Amniotic stem cell (primary cell): Measurements from ENCODE around the gene HOXA6.

Source experiments
- DNase-seq: peaks from one replicate; lab custom pipeline; 2025; lab: John Stamatoyannopoulos, UW

HOXA6 gene

DNA sequence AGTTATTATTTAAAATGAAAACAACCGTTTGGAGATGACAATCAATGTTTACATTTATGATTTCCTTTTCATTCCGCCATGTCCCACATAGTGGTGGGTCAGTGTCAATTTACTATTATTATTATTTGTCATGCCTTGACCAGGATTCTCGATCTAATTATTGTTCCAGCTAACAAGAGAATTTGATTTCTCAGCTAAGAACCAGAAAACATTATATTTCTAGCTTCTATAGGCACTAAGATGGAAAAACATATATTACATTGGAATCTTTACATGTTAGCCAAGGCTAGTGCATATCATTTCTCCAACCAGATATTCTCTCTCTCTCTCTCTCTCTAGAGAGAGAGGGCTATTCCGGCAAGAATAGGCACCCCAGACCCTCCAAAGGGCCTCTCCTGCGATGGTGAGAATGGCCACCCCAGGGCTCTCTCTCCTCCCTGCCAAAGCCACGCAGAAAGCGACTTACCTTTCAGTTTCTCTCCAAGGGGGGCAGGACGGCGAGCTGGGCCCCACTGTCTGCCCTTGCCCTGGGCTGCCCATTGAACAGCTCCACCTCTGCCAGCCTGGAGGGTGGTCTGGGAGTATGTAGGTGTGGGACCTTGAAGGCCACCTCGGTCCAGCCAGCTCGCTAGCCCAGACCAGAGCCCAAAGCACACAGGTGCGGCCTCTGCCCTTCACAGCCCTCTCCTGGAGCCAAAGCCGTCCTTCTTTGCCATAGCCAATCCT is 2.4 kb upstream of the HOXA6 start:
- DNase-seq, result no peak

DNA sequence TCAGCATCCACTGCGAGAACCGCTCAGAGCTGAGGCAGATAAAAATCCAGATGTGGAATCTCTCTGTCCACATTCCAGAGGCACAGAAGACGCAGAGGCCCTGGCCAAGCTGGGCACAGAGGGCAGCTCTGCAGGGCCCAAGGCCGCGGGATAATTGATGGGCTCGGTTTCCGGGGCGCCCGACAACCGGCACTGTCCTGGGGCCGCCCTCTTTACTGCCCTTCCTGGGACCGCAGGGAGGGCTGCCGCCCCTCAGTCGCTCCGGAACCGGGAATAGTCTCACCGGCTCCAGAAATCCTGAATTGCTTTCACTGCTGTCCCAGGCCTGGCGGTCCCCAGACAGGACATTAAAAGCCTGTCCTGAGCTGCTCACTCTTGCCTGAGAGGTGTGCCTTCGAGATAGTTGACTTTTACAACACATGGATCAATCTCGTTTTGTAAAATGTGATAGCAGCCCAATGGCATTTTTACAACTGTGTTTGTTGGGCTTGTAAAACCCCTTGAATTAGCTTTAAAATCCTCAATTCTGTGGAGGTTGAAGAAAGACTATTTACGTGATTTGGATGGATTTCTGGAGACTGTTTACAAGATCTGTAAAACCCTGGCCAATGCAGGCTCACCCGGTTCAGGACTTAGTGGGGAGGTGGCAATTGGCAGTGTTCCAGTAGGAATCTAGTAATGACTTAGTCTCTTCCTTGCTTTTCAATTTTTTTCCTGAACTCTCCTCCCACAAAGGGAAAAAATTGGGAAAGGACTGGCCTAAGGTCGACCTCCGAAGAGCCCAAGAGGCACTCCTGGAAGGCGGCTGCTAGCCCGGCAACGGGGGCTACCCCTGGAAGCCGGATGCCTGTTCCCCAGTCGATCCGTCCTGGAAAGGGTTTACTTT is 1.4 kb upstream of the HOXA6 start:
- no peak for DNase-seq

DNA sequence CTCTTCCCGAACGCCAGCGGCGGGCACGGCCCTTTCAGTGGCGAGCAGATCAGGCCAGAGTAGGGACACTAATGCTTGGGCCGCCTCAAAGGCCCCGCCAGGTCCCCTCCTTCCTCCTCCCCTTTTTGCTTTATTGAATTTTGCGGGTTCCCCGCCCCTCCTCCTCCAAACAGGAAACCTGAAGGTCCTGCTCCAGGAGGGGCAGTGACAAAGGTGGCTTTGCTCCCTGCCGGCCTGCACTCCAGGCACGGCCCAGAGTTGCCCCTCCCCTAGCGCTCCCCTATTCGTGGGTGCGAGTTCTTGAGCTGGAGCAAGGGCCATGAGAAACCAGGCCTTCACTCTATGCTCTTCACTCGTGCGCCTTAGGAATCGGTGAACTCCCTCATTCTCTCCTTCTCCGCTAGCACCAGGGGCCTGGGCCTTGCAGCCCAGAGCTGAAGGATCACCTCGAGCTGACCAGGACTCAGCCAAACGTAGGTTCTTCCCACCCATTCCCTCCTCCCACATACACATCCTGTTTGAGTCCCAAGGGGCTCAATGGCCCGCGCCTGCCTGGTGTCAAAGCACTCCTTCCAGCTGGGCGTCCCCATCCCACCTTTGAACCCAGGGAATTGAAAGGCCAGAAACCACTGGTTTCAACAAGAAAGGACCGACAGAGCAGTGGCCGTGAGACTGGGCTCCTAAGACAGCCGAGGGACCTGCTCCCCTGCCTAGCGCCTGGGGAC is 619 bp upstream of the HOXA6 start:
- no peak for DNase-seq

DNA sequence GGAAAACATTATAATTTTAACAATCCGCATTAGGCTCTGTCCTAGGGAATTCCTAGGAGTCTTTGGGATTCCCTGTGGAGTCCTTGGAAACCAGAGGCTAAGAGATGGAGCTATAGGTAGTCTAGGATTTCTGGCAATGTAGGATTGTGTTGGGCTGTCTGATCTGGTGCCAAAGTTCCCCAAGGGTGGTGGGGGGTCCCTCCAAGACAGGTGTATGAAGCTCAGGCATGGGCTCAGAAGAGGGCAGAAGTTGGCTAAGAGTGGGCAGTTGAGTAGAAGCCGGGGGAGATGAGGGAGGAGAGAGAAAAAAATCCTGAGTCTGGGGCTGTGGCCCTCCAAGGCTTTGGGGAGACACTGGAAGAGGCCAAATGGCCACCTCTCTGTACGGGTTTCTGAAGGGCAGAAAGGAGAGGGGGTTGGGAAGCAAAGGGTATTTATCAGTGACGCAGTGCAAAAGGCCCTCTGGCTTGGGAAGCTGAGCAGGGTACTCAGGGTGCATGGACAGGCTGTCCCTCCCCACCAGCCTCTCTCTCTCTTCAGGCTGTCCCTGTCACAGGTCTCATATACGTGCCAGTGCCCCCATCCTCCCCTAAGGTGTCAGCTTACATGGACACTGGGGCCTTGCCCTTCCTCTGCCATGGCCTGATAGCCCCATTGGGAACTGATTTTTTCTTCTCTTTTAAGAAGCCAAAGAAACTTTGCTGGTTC is 929 bp downstream of the HOXA6 start:
- no peak for DNase-seq

DNA sequence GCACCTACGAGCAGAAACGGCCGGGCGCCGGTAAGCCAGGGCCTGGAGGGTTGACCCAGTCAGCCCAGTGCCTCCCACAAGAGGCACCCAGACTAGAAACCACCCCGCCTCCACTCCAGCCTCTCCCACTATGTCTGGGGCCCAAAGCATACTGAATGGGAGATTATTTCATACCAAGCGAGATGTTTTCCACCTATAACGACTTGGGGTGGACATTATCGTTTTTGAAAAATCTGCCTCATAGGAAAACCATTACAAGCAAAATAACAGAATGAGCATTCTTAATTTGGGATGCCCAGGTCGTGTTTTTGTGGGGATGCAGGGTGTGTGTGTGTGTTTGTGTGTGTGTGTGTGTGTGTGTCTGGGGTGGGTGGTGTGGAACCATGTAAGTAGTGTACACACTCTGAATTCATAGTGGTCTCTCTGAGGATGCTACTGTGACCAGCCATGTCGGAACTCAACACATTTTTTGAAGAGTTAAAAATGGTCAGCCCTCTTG is 1.6 kb downstream of the HOXA6 start:
- DNase-seq, result no peak

DNA sequence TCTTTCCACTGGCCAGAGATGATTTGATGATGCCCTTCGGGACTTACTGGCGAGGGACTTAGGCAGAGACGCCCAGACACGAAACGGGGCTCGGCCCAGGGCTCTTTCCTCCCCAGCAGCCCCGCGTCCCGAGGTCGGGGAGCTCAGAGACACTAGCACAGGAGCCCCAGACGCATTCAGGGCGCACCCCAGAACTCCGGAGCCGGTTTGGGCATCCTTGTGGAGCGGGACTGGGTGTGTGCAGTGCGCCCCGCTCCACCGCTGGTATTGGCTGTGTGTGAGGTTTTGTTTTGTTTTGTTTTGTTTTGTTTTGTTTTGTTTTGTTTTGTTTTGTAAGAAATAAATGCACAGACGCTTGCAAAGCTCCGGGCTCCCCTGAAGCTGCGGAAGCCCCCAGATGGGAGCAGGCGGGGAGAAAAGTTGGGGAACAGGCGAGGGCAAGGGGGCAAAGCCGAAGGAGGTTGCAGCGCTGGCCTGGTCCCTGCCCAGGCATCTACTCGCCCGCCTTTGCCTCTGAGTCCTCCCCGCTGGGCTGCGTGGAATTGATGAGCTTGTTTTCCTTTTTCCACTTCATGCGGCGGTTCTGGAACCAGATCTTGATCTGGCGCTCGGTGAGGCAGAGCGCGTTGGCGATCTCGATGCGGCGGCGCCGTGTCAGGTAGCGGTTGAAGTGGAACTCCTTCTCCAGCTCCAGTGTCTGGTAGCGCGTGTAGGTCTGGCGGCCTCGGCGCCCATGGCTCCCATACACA is 2.2 kb downstream of the HOXA6 start:
- DNase-seq, result no peak

DNA sequence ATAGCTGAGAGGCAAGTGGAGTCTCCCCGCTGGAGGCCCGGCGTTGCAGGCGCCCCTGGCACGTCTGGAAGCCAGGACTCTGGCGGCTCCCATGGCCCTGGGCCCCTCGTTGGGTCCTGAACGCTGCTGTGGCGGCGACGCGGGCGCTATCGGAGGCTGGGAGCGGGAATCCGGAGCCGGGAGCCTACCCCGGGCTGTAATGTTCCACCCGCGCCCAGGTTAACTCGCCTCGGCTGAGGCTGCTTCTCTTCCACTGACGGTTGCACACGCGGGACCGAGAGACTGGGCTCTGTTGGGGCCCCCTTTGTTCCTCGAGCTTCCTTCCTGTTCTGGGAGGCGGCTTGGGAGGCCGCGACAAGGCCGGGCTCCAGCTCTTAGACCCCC is 2.8 kb downstream of the HOXA6 start:
- no peak for DNase-seq

DNA sequence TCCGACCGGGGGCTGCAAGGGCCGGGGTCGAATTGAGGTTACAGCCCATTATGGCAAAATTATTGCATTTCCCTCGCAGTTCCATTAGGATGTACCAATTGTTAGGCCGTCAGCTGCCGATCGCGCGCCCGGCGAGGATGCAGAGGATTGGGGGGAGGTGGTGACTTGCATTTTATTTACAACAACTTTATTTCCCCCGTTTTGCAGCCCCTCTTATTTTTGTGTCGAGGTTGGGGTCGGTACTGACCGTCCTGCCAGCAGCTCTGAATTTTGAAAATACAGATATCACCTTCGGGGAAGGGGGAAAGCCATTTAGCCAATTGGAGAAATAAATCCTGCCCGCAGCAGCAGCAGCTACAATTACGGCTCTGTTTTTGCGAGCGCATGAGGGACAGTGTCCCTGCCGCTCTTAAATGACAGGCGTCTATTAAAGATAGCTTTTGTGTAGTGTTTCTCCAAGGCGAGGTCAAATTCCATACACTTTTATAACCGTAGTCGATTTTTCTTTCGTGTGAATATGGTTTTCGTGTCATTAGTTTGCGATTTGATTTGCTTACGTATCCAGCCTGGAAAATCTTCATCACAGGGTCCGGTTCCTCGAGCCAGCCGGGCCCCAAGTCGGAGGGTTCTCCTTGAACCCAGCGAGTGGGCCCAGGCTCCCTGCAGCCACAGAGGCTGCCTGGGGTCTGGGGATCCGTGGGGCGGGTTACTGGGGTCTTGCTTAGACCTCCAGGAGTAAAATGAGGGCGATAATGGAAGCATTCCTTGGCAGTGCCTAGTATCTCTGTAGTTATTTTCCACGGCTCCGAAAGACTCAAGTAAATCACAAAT is 3.4 kb downstream of the HOXA6 start:
- DNase-seq, result no peak

DNA sequence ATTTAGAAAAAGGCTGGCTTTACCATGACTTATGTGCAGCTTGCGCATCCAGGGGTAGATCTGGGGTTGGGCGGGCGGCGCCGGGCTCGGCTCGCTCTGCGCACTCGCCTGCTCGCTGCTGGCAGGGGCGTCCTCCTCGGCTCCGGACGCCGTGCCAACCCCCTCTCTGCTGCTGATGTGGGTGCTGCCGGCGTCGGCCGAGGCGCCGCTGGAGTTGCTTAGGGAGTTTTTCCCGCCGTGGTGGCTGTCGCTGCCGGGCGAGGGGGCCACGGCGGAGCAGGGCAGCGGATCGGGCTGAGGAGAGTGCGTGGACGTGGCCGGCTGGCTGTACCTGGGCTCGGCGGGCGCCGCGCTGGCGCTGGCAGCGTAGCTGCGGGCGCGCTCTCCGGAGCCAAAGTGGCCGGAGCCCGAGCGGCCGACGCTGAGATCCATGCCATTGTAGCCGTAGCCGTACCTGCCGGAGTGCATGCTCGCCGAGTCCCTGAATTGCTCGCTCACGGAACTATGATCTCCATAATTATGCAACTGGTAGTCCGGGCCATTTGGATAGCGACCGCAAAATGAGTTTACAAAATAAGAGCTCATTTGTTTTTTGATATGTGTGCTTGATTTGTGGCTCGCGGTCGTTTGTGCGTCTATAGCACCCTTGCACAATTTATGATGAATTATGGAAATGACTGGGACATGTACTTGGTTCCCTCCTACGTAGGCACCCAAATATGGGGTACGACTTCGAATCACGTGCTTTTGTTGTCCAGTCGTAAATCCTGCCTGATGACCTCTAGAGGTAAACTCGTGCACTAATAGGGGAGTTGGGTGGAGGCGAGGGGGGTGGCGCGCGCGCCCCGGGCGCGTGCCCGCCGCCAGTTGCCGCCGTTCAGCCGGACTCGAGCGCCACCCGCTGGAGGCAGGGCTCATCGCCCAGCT is 4.3 kb downstream of the HOXA6 start, which contains the start of gene HOXA5:
TSS of gene HOXA5 (minus strand) at position 659 of the 927 bp plus-strand sequence. CDS start at position 585, 74 bp downstream.
- DNase-seq, result no peak

DNA sequence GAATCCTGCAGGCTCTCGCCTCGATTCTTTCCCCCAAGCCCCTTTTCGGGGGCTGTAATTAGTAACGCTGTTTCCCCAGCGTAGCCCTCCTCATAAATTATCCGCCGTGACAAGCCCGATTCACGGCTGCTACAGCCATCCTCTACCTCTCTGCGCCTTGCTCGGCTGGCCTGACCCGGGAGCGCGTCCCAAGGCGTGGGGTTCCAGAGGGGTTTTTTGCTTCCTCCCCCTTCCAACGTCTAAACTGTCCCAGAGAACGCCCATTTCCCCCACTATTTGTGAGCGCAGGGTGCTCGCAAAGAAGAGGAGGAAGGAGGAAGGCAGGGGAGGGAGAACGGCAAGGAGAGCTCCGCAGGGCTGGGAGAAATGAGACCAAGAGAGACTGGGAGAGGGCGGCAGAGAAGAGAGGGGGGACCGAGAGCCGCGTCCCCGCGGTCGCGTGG is 5.0 kb downstream of the HOXA6 start:
- no peak for DNase-seq

DNA sequence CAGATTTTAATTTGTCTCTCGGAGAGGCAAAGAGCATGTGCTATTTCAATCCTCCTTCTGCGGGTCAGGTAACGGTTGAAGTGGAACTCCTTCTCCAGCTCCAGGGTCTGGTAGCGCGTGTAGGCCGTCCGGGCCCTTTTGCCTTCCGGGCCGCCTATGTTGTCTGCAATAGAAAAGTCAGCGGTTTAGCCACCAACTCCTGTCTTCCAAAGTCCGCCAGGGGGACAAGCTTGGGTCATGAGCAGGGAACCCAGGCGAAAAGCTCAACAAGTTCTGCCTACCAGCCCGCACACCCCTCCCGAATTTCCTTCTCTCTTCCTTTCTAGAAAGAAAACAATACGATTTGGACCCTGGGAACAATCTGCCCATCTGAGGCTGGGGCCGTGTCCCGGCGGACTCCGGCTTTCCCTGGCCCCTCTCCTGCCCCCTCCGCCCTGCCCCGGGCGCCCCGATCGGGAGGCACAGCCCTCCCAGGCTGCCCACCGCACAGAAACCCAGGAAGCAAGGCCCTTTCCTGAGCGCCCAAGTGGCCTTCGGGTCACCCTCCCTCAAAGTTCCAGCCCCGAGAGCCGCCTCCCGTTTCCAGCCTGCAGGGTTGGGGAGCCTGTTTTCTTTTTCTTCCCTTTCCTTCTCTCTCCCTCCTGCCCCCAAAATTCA is 5.5 kb downstream of the HOXA6 start:
- no peak for DNase-seq

DNA sequence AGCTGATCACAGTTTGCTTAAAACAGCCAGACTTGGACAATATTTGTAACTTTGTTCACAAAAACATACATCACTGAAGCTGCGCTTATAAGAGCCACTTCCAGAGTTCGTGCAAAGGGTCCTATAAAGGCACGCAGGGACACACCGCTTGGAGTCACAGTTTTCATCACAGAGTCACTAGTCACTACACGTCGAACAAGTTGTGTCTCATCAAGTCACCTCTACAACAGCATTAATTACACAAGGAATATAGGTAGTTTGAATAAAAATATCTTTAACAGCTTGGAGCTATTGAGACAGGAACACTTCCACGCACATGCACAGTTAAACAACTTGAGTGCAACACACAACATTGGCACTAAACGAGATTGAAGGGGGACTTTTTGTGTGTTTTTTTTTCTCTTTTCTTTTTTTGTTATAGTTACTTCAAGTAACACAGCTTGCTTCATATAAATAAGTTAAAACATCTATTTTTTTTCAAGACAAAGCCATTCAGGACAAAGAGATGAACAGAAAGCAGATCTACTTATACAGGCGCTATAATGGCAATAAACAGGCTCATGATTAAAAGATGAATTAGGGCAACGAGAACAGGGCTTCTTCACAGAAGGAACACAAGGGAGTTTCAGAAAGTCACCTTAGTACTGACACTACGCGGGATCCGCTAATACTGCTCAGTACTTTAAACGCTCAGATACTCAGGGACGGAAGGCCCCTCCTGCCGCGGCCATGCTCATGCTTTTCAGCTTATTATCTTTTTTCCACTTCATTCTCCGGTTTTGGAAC is 6.2 kb downstream of the HOXA6 start:
- DNase-seq, result no peak

DNA sequence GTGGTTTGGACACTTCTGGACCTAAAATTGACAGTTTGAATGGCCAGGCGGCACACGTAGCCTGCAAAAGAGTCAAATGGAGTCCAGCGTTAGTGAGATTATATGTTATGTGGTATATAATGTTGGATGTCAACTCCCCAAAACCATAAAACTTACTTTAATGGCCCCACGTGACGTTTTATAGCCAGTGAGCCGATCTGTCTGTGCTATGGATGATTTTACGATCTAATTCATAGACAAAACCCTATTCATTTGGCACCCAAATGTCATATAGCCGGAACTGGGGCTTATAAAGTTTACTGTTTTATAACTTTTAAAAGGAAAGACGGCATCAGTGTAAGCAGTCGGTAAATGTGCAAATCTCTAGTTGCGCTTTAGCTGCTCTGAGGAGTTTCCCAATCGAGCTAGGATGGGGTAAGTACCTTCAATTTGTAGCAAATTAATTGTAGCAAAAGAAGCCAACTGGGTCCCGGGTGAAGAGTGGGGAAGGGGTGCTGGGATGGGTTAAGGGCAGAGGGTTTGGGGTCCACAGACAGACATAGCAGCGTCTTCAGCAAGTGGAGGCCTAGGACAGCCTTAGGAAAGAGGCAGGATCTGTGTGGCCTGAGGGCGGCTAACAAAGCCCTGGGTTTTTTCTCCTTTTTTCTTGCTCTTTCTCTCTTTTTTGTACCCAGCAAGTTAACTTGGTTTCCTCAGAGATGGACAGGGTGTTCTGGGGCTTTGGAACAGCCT is 7.3 kb downstream of the HOXA6 start:
- no peak for DNase-seq

DNA sequence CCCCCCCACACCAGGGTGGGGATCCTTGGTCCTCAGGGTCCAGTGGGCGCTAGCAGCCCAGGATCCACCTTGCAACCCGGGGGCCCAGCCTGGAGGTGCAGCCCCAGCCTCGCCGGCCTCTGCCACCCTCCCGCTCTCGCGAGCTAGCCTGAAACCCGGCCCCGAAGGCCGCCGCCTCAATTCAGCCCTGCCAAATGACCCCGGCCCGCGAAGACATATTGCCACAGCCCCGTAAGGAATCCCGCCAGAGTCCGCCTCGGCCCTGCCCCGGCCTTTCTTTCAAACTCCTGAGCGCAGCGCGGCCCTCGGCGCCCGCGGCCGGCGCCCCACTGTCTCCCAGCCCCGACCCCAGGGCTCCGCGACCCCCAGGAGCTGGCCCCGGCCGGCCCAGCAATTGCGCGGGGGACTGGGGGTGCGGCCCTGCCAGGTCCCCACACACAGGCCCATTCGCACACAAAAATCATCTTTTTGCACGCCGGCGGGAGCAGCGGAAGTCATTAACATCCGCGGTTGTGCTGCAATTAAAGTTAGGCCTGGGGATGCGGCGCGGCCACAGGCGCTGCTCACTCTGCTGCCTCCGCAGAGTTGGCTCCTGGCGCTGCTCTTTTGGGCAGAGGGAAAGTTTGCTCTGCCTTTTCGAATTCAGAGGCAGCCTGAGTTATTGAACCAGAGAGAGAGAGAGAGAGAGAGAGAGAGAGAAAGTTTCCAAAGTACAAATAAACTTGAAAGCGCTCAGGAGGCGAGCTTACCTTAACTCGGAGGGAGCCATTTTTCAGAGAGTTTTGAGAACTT is 8.0 kb downstream of the HOXA6 start:
- no peak for DNase-seq

DNA sequence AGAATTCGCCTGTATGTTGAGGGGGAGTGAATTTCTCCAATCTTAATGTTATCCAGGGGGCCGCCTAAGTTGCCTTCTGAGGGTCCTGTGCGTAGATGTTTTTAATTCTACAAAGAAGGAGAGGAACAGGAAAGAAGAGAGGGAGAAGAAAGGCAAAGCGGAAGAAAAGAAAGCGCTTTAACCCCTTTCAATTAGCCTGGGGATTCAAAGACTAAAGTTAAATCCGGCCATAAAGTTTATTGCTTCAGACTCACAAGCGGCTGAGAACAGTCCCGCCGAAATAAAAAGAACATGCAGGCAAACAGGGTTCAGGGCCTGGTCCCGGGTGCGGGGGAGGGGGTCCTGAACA is 8.6 kb downstream of the HOXA6 start:
- no peak for DNase-seq

DNA sequence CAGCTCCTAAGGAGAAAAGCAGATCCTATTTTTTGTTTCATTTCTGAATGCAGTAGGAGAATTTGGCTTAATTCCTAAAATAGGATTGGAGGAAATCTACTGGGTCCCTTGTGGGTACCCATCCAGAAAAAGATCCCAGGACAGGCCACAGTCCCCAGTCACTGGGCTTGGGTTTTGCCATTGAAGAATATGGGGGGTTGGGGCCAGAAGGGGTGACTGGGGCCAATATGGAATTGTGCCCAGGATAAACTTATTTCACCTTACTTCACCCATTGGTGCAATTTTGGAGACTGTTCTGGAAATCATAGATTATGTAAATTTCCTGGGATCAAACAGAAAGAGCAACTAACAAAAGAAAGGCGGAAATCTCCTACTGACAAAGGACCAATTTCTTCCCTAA is 9.1 kb downstream of the HOXA6 start:
- DNase-seq, result no peak
